NCI-H1092 (cell line): ENCODE results near the gene INTS7.

Experiments
- DNase-seq: peaks from one replicate; lab custom pipeline; 2025; lab: John Stamatoyannopoulos, UW

INTS7 gene

GRCh38 chr1:211909395-211909794 is 126.0 kb downstream of the INTS7 start:
- no peak for DNase-seq

DNA sequence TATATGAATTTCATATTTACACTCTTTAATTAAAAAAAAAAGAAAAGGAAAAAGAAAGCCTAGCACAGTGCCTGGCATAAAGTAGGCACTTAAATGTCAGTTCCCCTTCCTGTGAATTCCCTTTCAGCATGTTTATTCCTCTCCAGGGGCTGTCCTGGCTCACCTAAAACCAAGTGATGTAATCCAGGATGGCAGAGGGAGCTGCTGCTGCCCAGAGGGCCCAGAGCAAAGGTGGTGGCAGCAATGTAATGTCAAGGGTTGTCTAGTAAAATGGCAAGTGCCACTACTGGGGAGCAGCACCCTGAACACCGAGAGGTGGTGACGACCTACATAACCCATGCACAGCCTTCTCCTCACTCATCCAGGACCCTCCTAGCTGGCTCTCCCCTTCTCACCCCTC is 126.4 kb downstream of the INTS7 start:
- DNase-seq, result no peak

GRCh38 chr1:211908453-211908852 is 126.9 kb downstream of the INTS7 start:
- DNase-seq, result no peak

DNA sequence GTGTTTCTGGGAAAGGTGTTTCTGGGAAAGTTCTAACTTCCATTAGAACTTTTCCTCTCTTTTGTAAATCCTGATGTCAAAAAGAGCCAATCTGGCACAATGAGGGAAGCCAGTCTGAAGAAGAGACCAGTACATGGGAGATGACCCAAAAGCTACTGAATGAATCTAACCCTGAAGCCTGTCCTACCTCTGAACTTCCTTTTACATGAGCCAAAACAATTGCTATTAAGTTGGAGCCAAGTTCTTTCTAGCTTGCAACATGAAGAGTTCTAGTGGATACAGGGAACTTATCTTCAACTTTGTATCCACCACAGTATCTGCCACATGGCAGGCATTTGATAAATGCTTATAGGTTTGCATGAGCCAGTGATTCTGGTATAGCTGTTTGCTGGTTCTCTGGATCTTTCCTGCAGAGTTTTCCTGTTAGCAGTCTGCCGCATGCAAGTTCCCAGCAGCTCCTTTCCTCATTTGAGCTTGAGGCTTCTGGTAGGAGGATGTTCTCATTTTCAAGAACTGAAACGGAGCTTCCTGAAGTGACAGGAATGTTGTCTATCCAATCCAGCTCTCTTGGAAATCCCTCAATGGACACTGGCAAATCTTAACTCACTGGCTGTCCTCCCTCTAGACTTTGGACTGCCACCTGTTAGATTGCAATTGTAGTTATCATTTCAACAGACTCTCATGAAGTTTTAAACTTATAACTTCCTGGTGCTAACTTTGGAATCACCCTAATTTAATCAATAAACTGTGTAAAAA is 131.7 kb downstream of the INTS7 start:
- DNase-seq, result no peak

- DNase-seq, result no peak
Observed at GRCh38 chr1:211902624-211903291, 132.6 kb downstream of the INTS7 start.

DNA sequence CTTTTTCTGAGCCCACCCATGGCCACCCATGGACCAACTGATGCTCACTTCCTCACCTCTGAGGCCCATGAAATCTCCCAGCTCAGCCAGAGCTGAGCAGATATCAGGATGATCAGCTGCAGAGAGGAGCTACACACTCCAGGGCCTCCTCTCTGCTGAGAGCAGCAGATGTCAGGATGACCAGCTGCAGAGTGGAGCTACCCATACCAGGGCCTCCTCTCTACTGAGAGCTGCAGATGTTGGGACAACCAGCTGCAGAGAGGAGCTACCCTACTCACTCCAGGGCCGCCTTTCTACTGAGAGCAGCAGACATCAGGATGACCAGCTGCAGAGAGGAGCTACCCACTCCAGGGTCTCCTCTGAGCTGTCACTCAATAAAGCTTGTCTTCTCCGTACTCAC is 133.4 kb downstream of the INTS7 start:
- DNase-seq, result no peak

- DNase-seq, result no peak
Observed at GRCh38 chr1:211900441-211900840, 134.9 kb downstream of the INTS7 start.

GRCh38 chr1:211896958-211897357 is 138.4 kb downstream of the INTS7 start:
- DNase-seq, result no peak

DNA sequence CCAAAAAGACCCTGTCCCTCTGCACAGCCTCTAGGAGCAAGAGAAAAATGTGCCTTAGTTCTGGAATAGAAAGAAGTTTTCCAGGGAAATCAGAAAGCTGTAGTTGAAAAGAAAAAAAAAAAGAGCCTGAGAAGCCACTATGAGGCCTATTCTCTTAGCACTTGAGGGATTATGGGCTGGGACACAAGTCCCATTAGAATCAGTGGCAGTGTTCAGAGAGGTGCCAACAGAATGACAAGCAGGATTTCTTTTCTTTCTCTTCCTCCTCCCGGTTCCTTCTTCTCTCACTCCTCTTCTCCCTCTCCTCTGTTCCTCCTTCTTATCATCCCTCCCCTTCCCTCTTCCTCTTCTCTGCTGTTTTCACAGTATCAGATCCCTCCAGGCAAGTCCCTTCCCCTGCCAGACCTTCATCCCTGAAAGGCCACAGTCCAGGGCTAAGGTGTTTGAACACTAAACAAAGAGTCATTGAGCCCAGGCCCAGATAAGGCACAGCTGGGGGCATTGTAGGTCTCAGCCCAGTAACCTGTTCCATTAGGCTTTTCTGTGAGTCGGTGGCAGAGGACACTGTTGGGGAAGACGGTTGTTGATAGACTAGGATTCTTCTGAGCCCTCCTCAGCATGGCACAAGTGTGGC is 140.1 kb downstream of the INTS7 start:
- DNase-seq, result no peak

GRCh38 chr1:211894312-211894711 is 141.0 kb downstream of the INTS7 start:
- DNase-seq, result no peak

GRCh38 chr1:211893260-211893659 is 142.1 kb downstream of the INTS7 start:
- no peak for DNase-seq

DNA sequence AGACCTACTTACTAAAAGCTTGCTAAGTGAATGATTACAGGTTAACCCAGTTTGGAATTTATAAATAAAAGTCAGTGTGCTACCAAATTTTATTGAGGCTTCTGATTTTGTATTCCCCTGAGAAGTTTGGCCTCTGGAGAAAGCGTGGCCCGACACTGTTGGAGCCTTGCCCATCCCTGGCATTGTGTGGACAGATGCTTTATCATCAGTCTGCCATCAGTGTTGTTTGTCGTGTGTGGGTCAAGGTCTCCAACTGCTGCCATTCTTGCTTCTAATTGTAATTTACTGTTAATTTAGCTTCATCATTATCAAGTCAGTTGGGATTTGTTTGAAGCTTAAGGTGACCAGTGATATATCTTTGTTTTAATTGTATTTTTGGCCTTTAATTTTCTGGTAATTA is 142.8 kb downstream of the INTS7 start:
- DNase-seq, result peak; percentile 9

DNA sequence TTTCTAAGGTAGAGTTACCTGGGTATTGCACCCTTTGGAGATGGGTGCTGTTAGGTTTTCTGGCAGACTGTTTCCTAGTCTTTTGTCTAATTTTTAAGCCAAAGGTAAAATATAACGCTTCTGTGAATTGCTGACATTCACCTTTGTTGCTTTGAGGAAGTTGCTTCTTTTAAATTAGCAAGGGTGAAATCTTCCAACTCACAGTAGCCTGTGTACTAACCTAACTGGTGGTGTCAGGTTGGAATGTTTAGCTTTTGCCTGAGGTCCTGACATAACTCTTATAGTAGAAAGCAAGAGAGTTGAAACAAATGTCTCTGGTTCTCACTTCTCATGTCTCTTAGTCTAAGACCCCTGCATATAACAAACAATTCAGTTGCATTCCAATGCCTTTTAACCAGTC is 143.6 kb downstream of the INTS7 start:
- no peak for DNase-seq
